Lung (tissue), 12 donors: ENCODE data around the gene CCDC8. TPM values are rescaled to one million over a fixed set of nuclear protein-coding genes. Genes with fewer than 3 reads are reported as not detected.

Experiments
- ATAC-seq: fragments of 200-7000 bp; cut with Tn5 transposase; one replicate; pipeline ENCODE4 v1.9.1; 2020; ENCODE audit warnings: moderate number of reproducible peaks; ENCODE audit not compliant: insufficient read depth, low FRiP score
- DNase-seq, 3 donors: peaks; one replicate each; pipeline ENCODE4 v3.0.0-alpha.2; 2013 to 2017
- H3K27ac ChIP-seq, 2 donors: one replicate each; pipeline ENCODE4 v1.5.1; 2013; ENCODE audit warnings: mild to moderate bottlenecking in 2 of 2, moderate library complexity in 2 of 2, control low read depth in 1 of 2, inconsistent platforms in 1 of 2, low read depth in 1 of 2, low read length in 1 of 2
- H3K27me3 ChIP-seq, 3 donors: one replicate each; pipeline ENCODE4 v1.5.1; 2013; ENCODE audit warnings: low read length in 2 of 3; ENCODE audit not compliant: control insufficient read depth in 3 of 3, insufficient read depth in 3 of 3
- H3K36me3 ChIP-seq, 4 donors: one replicate each; pipeline ENCODE4 v1.5.1; 2013; ENCODE audit warnings: low read length in 4 of 4, mild to moderate bottlenecking in 1 of 4, moderate library complexity in 1 of 4; ENCODE audit not compliant: control insufficient read depth in 4 of 4, insufficient read depth in 4 of 4
- H3K4me1 ChIP-seq, 5 donors: one replicate each; pipeline ENCODE4 v1.5.1; 2013; ENCODE audit warnings: low read length in 5 of 5, mild to moderate bottlenecking in 2 of 5, moderate library complexity in 1 of 5; ENCODE audit not compliant: control insufficient read depth in 5 of 5, insufficient read depth in 5 of 5
- H3K4me3 ChIP-seq: one replicate; pipeline ENCODE4 v1.5.1; 2013; ENCODE audit warnings: mild to moderate bottlenecking, control low read depth, moderate library complexity
- H3K9ac ChIP-seq, 2 donors: one replicate each; pipeline ENCODE4 v1.5.1; 2013; ENCODE audit warnings: low read length in 2 of 2, control low read depth in 1 of 2; ENCODE audit not compliant: insufficient read depth in 1 of 2
- H3K9me3 ChIP-seq, 4 donors: one replicate each; pipeline ENCODE4 v1.5.1; 2013; ENCODE audit warnings: low read length in 3 of 4, mild to moderate bottlenecking in 1 of 4, moderate library complexity in 1 of 4; ENCODE audit not compliant: control insufficient read depth in 4 of 4, insufficient read depth in 3 of 4
- CTCF ChIP-seq: IDR thresholded peaks from 2 replicates; pipeline ENCODE4 v1.5.1; 2012; ENCODE audit warnings: mild to moderate bottlenecking; ENCODE audit errors: control extremely low read depth, extremely low read depth
- WGBS, 2 donors: extraction: QIAGEN DNeasy Blood & Tissue Kit; methylation state at CpG; one replicate each; pipeline ENCODE4 v1.1.7; 2013; 5-methylcytosine and 5-hydroxymethylcytosine counted together
- polyA plus RNA-seq, 2 donors: library from polyadenylated mRNA; stranded (reverse); fragments of 200-250 nt; gene quantifications; one replicate each; pipeline ENCODE4 v1.2.1, GENCODE V29; 2013
- total RNA-seq, 2 donors: library from RNA; depleted of rRNA in 1 of 2; stranded (reverse); fragments of >200 nt in 1 of 2; gene quantifications; one replicate each; pipeline ENCODE4 v1.2.1, GENCODE V29; 2014 to 2021
- donor health status: control.
- donor health status: control.
- donor health status: Bipolar disorder and iron deficiency.
- donor health status: healthy.
- donor health status: DM: yes; HTN: yes; CAD: no.

CCDC8 gene
- total and polyA plus RNA-seq, 4 donors: 3.9 to 45.7 (median 13.0) TPM

- peaks cover 0 to 51% (median 20%) of the 10 kb centered on the region in 5 donors for H3K4me1 ChIP-seq
- ATAC-seq (no peak), DNase-seq (peak in 2 of 3 donors; percentile 40 to 48)
- no peak overlapping the region for H3K4me3 ChIP-seq
- peak overlapping the region; percentile 37 to 44 for H3K9ac ChIP-seq
- TF ChIP-seq CTCF: no peak
- peak overlapping the region; percentile 16 to 59 for H3K27ac ChIP-seq
- H3K36me3 ChIP-seq: peaks cover 0 to 13% (median 2%) of the 10 kb centered on the region in 4 donors
- no peaks in the 10 kb centered on the region for H3K27me3 ChIP-seq
- peaks cover 0 to 2% (median 0%) of the 10 kb centered on the region in 4 donors for H3K9me3 ChIP-seq
- 28 to 29% methylated on average over 23 of the region's 23 CpGs for WGBS, 2 donors
Measured at GRCh38 chr19:46407856-46408663, 5.3 kb downstream of the CCDC8 start.

- H3K36me3 ChIP-seq: peaks cover 0 to 13% (median 2%) of the 10 kb centered on the region in 4 donors
- no peak for TF ChIP-seq CTCF
- no peaks in the 10 kb centered on the region for H3K27me3 ChIP-seq
- no peak overlapping the region for H3K27ac ChIP-seq
- H3K9me3 ChIP-seq: peaks cover 0 to 4% (median 0%) of the 10 kb centered on the region in 4 donors
- H3K4me1 ChIP-seq: peaks cover 0 to 54% (median 20%) of the 10 kb centered on the region in 5 donors
- no peak for ATAC-seq
- DNase-seq: peak in 1 of 3 donors; percentile 39
- WGBS, 2 donors: 11 to 12% methylated on average over 6 of the region's 6 CpGs
- no peak overlapping the region for H3K9ac ChIP-seq
- no peak overlapping the region for H3K4me3 ChIP-seq
Measured at GRCh38 chr19:46406976-46407375, 6.4 kb downstream of the CCDC8 start.

GRCh38 chr19:46404753-46405468 lies 8.5 kb downstream of the CCDC8 start:
- Histone ChIP-seq H3K4me1 (peaks cover 0 to 35% (median 13%) of the 10 kb centered on the region in 5 donors), H3K27me3 (no peaks in the 10 kb centered on the region), H3K9ac (peak overlapping the region in 1 of 2 donors; percentile 13), H3K36me3 (peaks cover 0 to under 1% (median 0%) of the 10 kb centered on the region in 4 donors), H3K4me3 (peak overlapping the region; percentile 2), H3K27ac (no peak overlapping the region), H3K9me3 (peaks cover 0 to 4% (median 0%) of the 10 kb centered on the region in 4 donors)
- WGBS, 2 donors: 18 to 20% methylated on average over 41 of the region's 41 CpGs
- TF ChIP-seq CTCF: no peak
- ATAC-seq (no peak), DNase-seq (peak; percentile 65 to 72 (median 72))
